Colon (tissue), 2 donors: ENCODE measurements around the gene ANKS1A.
"Not testable (repeated sequence)": the region's sequence is repeated elsewhere in the genome, so short reads cannot be mapped to it uniquely, and the experiment has no call there.

ENCODE experiments used
- FAIRE-seq: peaks from 2 replicates; lab custom pipeline; 2012; peaks lifted over from hg19 to GRCh38; lab: Jason Lieb, UNC
- donor health status: control.
- donor health status: control.

ANKS1A gene

GRCh38 chr6:34961082-34961481 is 72.0 kb downstream of the ANKS1A start:
- FAIRE-seq: no peak

- FAIRE-seq: no peak
These were observed 72.5 kb downstream of the ANKS1A start for GRCh38 chr6:34961574-34961973.

- no peak for FAIRE-seq
These were observed 75.5 kb downstream of the ANKS1A start for GRCh38 chr6:34964564-34964963.

GRCh38 chr6:34967461-34967860 is 78.4 kb downstream of the ANKS1A start:
- FAIRE-seq: no peak

- FAIRE-seq: no peak
These were observed 80.7 kb downstream of the ANKS1A start for GRCh38 chr6:34969662-34970265.

GRCh38 chr6:34970488-34970887 is 81.4 kb downstream of the ANKS1A start:
- no peak for FAIRE-seq

- no peak for FAIRE-seq
These were observed 81.9 kb downstream of the ANKS1A start for GRCh38 chr6:34970957-34971356.

- FAIRE-seq: no peak
These were observed 84.6 kb downstream of the ANKS1A start for GRCh38 chr6:34973547-34974248.

GRCh38 chr6:34974249-34974642 is 85.2 kb downstream of the ANKS1A start:
- no peak for FAIRE-seq

- no peak for FAIRE-seq
These were observed 87.2 kb downstream of the ANKS1A start for GRCh38 chr6:34976239-34976638.

GRCh38 chr6:34979218-34979617 is 90.2 kb downstream of the ANKS1A start:
- FAIRE-seq: no peak

- FAIRE-seq: no peak
These were observed 90.9 kb downstream of the ANKS1A start for GRCh38 chr6:34979994-34980393.

- FAIRE-seq: no peak
These were observed 92.3 kb downstream of the ANKS1A start for GRCh38 chr6:34981366-34981765.

- no peak for FAIRE-seq
These were observed 92.9 kb downstream of the ANKS1A start for GRCh38 chr6:34981951-34982350.

- no peak for FAIRE-seq
These were observed 93.4 kb downstream of the ANKS1A start for GRCh38 chr6:34982424-34982852.

GRCh38 chr6:34984416-34984815 is 95.4 kb downstream of the ANKS1A start:
- FAIRE-seq: no peak

GRCh38 chr6:34985236-34985635 is 96.2 kb downstream of the ANKS1A start:
- FAIRE-seq: no peak

GRCh38 chr6:34986845-34987246 is 97.8 kb downstream of the ANKS1A start:
- no peak for FAIRE-seq

GRCh38 chr6:34987506-34987905 is 98.5 kb downstream of the ANKS1A start:
- FAIRE-seq: no peak

- no peak for FAIRE-seq
These were observed 102.0 kb downstream of the ANKS1A start for GRCh38 chr6:34990971-34991560.

- no peak for FAIRE-seq
These were observed 103.3 kb downstream of the ANKS1A start for GRCh38 chr6:34992376-34992775.

GRCh38 chr6:34993213-34993612 is 104.2 kb downstream of the ANKS1A start:
- no peak for FAIRE-seq

- FAIRE-seq: no peak
These were observed 105.6 kb downstream of the ANKS1A start for GRCh38 chr6:34994693-34995092.

GRCh38 chr6:34998417-34998816 is 109.4 kb downstream of the ANKS1A start:
- FAIRE-seq: not testable (repeated sequence)
